Neural progenitor cell (in vitro differentiated cells): ENCODE results near the gene ABCC2.
"Not testable (repeated sequence)": the region's sequence is repeated elsewhere in the genome, so short reads cannot be mapped to it uniquely, and the experiment has no call there.

ENCODE experiments used
- EZH2 ChIP-seq: fragments of 200-600 bp; sonication (generic); IDR thresholded peaks from 2 replicates; pipeline ENCODE4 v1.6.1; 2017; ENCODE audit warnings: antibody characterized with exemption, mild to moderate bottlenecking, moderate library complexity
- EZH2phosphoT487 ChIP-seq: fragments of 200-600 bp; sonication (generic); IDR thresholded peaks from 2 replicates; pipeline ENCODE4 v1.6.1; 2017; ENCODE audit warnings: antibody characterized with exemption
- TF ChIP-seq, protein P1 (sequence below): fragments of 200-600 bp; sonication (generic); IDR thresholded peaks from 2 replicates; pipeline ENCODE4 v1.5.1; 2017; ENCODE audit warnings: antibody characterized with exemption, mild to moderate bottlenecking

DNA sequence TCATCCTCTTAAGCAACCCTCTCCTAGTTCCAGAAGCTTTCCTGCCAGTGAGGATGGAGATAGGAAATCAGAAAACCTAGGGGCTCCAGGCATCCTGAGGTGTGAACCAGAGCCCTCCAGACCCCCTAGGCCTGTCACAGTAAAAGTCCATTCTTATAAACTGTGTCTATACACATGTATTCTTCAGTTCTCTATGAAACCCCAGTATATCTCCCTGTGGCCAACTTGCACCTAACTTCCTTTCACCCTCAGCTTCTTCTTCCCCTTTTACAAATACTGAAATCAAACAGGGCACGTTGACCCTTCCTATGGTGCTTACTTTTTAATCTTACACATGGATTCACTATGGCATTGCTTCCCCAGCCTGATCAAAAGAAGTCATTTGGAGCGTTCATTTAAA is 58.4 kb downstream of the ABCC2 start:
- TF ChIP-seq, protein P1, sequence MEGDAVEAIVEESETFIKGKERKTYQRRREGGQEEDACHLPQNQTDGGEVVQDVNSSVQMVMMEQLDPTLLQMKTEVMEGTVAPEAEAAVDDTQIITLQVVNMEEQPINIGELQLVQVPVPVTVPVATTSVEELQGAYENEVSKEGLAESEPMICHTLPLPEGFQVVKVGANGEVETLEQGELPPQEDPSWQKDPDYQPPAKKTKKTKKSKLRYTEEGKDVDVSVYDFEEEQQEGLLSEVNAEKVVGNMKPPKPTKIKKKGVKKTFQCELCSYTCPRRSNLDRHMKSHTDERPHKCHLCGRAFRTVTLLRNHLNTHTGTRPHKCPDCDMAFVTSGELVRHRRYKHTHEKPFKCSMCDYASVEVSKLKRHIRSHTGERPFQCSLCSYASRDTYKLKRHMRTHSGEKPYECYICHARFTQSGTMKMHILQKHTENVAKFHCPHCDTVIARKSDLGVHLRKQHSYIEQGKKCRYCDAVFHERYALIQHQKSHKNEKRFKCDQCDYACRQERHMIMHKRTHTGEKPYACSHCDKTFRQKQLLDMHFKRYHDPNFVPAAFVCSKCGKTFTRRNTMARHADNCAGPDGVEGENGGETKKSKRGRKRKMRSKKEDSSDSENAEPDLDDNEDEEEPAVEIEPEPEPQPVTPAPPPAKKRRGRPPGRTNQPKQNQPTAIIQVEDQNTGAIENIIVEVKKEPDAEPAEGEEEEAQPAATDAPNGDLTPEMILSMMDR: not testable (repeated sequence)
- not testable (repeated sequence) for TF ChIP-seq EZH2, EZH2phosphoT487
